ENCODE measurements around the gene BLMH. TPM values are rescaled to one million over a fixed set of nuclear protein-coding genes. Genes with fewer than 3 reads are reported as not detected.

The BLMH gene
- total and polyA plus RNA-seq, 4 donors: 4.2 to 17.5 (median 12.9) TPM

DNA sequence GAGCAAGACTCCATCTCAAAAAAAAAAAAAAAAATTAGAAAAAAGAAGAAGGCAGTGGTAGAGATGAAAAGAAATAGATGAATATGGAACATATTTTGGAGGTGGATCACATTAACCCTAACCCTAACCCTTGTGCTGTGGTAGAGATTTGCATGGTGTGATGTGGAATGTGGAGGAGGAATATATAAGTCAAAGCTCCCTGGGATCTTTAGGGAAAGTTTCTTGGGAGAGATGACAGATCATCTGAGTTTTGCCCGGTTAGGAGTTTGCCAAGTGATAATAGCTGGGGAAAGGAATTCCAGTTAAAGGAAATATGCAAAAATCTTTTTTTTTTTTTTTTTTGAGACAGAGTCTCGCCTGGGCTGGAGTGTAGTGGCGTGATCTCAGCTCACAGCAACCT, 13.0 kb upstream of the BLMH start:
- H3K9me3 ChIP-seq (ENCODE audit: control insufficient read depth in 4 of 4, low read length in 3 of 4): peaks cover 0 to 4% (median 0%) of the 10 kb centered on the region in 4 donors
- H3K4me3 ChIP-seq (ENCODE audit: low read depth in 1 of 3, low read length in 3 of 3): no peak overlapping the region
- H3K36me3 ChIP-seq (ENCODE audit: control insufficient read depth in 4 of 4, insufficient read depth in 3 of 4, low read depth in 1 of 4, low read length in 3 of 4): no peaks in the 10 kb centered on the region
- no peaks in the 10 kb centered on the region for H3K27me3 ChIP-seq (ENCODE audit: control insufficient read depth in 4 of 4, insufficient read depth in 4 of 4, low read length in 3 of 4)
- TF ChIP-seq FOXA1 (IDR thresholded peaks at IDR 0.05): no peak
- TF ChIP-seq RXRA (IDR thresholded peaks at IDR 0.05): no peak
- no peak for TF ChIP-seq RAD21 (IDR thresholded peaks at IDR 0.05)
- TF ChIP-seq TAF1 (conservative IDR thresholded peaks at IDR 0.05): no peak
- TF ChIP-seq, protein P1, sequence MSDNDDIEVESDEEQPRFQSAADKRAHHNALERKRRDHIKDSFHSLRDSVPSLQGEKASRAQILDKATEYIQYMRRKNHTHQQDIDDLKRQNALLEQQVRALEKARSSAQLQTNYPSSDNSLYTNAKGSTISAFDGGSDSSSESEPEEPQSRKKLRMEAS (IDR thresholded peaks at IDR 0.05): no peak
- TF ChIP-seq, protein P2, sequence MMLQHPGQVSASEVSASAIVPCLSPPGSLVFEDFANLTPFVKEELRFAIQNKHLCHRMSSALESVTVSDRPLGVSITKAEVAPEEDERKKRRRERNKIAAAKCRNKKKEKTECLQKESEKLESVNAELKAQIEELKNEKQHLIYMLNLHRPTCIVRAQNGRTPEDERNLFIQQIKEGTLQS (IDR thresholded peaks at IDR 0.05): no peak
- no peak for TF ChIP-seq SP1 (IDR thresholded peaks at IDR 0.05)
- TF ChIP-seq FOXA2 (IDR thresholded peaks at IDR 0.05): no peak
- H3K4me1 ChIP-seq (ENCODE audit: control insufficient read depth in 4 of 4, insufficient read depth in 4 of 4, low read length in 3 of 4): no peaks in the 10 kb centered on the region
- H3K9ac ChIP-seq (ENCODE audit: low read depth in 1 of 2, low read length in 2 of 2): no peak overlapping the region
- no peak overlapping the region for H3K27ac ChIP-seq (ENCODE audit: low read depth in 1 of 2, low read length in 2 of 2)
- WGBS: 90% methylated on average over 3 of the region's 3 CpGs
- no peak for DNase-seq (ENCODE audit: low spot score)

DNA sequence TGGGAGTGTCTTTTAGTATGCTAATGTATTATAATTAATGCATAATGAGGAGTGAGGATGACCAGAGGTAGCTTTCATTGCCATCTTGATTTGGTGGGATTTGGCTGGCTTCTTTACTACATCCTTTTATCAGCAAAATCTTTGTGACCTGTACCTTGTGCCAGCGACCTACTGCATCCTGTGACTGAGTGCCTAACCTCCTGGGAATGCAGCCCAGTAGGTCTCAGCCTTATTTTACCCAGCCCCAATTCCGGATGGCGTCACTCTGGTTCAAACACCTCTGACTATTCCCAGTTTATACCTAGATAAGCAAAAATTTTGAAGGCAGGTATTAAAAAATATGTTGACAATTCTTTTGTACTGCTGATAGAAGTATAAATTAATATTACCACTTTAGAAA, 10.5 kb upstream of the BLMH start:
- TF ChIP-seq, protein P3, sequence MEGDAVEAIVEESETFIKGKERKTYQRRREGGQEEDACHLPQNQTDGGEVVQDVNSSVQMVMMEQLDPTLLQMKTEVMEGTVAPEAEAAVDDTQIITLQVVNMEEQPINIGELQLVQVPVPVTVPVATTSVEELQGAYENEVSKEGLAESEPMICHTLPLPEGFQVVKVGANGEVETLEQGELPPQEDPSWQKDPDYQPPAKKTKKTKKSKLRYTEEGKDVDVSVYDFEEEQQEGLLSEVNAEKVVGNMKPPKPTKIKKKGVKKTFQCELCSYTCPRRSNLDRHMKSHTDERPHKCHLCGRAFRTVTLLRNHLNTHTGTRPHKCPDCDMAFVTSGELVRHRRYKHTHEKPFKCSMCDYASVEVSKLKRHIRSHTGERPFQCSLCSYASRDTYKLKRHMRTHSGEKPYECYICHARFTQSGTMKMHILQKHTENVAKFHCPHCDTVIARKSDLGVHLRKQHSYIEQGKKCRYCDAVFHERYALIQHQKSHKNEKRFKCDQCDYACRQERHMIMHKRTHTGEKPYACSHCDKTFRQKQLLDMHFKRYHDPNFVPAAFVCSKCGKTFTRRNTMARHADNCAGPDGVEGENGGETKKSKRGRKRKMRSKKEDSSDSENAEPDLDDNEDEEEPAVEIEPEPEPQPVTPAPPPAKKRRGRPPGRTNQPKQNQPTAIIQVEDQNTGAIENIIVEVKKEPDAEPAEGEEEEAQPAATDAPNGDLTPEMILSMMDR (IDR thresholded peaks at IDR 0.05; ENCODE audit: low read depth, low read length, missing input control): no peak
- TF ChIP-seq, protein P4, sequence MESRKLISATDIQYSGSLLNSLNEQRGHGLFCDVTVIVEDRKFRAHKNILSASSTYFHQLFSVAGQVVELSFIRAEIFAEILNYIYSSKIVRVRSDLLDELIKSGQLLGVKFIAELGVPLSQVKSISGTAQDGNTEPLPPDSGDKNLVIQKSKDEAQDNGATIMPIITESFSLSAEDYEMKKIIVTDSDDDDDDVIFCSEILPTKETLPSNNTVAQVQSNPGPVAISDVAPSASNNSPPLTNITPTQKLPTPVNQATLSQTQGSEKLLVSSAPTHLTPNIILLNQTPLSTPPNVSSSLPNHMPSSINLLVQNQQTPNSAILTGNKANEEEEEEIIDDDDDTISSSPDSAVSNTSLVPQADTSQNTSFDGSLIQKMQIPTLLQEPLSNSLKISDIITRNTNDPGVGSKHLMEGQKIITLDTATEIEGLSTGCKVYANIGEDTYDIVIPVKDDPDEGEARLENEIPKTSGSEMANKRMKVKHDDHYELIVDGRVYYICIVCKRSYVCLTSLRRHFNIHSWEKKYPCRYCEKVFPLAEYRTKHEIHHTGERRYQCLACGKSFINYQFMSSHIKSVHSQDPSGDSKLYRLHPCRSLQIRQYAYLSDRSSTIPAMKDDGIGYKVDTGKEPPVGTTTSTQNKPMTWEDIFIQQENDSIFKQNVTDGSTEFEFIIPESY (IDR thresholded peaks at IDR 0.05): no peak
- TF ChIP-seq GABPA (IDR thresholded peaks at IDR 0.05 in 1 of 2, conservative IDR thresholded peaks at IDR 0.05 in 1 of 2) (no peak), SP1 (IDR thresholded peaks at IDR 0.05) (no peak), TAF1 (conservative IDR thresholded peaks at IDR 0.05) (no peak), RXRA (IDR thresholded peaks at IDR 0.05) (no peak), HNF4A (conservative IDR thresholded peaks at IDR 0.05) (no peak), HNF4G (IDR thresholded peaks at IDR 0.05) (no peak), FOXA1 (IDR thresholded peaks at IDR 0.05) (no peak), NR2F2 (IDR thresholded peaks at IDR 0.05) (no peak)
- TF ChIP-seq, protein P5, sequence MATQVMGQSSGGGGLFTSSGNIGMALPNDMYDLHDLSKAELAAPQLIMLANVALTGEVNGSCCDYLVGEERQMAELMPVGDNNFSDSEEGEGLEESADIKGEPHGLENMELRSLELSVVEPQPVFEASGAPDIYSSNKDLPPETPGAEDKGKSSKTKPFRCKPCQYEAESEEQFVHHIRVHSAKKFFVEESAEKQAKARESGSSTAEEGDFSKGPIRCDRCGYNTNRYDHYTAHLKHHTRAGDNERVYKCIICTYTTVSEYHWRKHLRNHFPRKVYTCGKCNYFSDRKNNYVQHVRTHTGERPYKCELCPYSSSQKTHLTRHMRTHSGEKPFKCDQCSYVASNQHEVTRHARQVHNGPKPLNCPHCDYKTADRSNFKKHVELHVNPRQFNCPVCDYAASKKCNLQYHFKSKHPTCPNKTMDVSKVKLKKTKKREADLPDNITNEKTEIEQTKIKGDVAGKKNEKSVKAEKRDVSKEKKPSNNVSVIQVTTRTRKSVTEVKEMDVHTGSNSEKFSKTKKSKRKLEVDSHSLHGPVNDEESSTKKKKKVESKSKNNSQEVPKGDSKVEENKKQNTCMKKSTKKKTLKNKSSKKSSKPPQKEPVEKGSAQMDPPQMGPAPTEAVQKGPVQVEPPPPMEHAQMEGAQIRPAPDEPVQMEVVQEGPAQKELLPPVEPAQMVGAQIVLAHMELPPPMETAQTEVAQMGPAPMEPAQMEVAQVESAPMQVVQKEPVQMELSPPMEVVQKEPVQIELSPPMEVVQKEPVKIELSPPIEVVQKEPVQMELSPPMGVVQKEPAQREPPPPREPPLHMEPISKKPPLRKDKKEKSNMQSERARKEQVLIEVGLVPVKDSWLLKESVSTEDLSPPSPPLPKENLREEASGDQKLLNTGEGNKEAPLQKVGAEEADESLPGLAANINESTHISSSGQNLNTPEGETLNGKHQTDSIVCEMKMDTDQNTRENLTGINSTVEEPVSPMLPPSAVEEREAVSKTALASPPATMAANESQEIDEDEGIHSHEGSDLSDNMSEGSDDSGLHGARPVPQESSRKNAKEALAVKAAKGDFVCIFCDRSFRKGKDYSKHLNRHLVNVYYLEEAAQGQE (IDR thresholded peaks at IDR 0.05): no peak
- TF ChIP-seq, protein P2 (IDR thresholded peaks at IDR 0.05): no peak
- Histone ChIP-seq H3K4me1 (ENCODE audit: control insufficient read depth in 4 of 4, insufficient read depth in 4 of 4, low read length in 3 of 4) (no peaks in the 10 kb centered on the region), H3K4me3 (ENCODE audit: low read depth in 1 of 3, low read length in 3 of 3) (no peak overlapping the region), H3K36me3 (ENCODE audit: control insufficient read depth in 4 of 4, insufficient read depth in 3 of 4, low read depth in 1 of 4, low read length in 3 of 4) (no peaks in the 10 kb centered on the region), H3K9ac (ENCODE audit: low read depth in 1 of 2, low read length in 2 of 2) (no peak overlapping the region), H3K9me3 (ENCODE audit: control insufficient read depth in 4 of 4, low read length in 3 of 4) (peaks cover 0 to 4% (median 0%) of the 10 kb centered on the region in 4 donors), H3K27me3 (ENCODE audit: control insufficient read depth in 4 of 4, insufficient read depth in 4 of 4, low read length in 3 of 4) (no peaks in the 10 kb centered on the region), H3K27ac (ENCODE audit: low read depth in 1 of 2, low read length in 2 of 2) (no peak overlapping the region)
- 43% methylated on average over 3 of the region's 3 CpGs for WGBS
- DNase-seq (ENCODE audit: low spot score): no peak
